NCI-H2107 (cell line): ENCODE measurements around the gene AQP4.

Experiments used
- DNase-seq: peaks from one replicate; lab custom pipeline; 2025; lab: John Stamatoyannopoulos, UW

AQP4 gene

GRCh38 chr18:26839609-26840008, 25.9 kb downstream of the AQP4 start:
- no peak for DNase-seq

GRCh38 chr18:26832302-26832701, 33.2 kb downstream of the AQP4 start:
- no peak for DNase-seq

- DNase-seq = no peak
These were observed 37.9 kb downstream of the AQP4 start for GRCh38 chr18:26827581-26827980.

- DNase-seq = no peak
These were observed 38.8 kb downstream of the AQP4 start for GRCh38 chr18:26826656-26827235.

GRCh38 chr18:26821181-26821580, 44.3 kb downstream of the AQP4 start:
- DNase-seq = no peak

- DNase-seq = no peak
These were observed 46.5 kb downstream of the AQP4 start for GRCh38 chr18:26819046-26819445.

- DNase-seq = no peak
These were observed 47.0 kb downstream of the AQP4 start for GRCh38 chr18:26818461-26818860.

GRCh38 chr18:26813043-26813442, 52.5 kb downstream of the AQP4 start:
- DNase-seq = no peak

GRCh38 chr18:26812462-26812861, 53.0 kb downstream of the AQP4 start:
- DNase-seq = no peak

GRCh38 chr18:26809346-26809745, 56.2 kb downstream of the AQP4 start:
- DNase-seq = no peak

- DNase-seq = no peak
These were observed 59.3 kb downstream of the AQP4 start for GRCh38 chr18:26806224-26806623.

GRCh38 chr18:26804519-26804918, 61.0 kb downstream of the AQP4 start:
- DNase-seq = no peak

- DNase-seq = no peak
These were observed 61.9 kb downstream of the AQP4 start for GRCh38 chr18:26803643-26804042.

- DNase-seq = no peak
These were observed 62.9 kb downstream of the AQP4 start for GRCh38 chr18:26802330-26803200.
